ENCODE data around the gene SIPA1L3.

DNA sequence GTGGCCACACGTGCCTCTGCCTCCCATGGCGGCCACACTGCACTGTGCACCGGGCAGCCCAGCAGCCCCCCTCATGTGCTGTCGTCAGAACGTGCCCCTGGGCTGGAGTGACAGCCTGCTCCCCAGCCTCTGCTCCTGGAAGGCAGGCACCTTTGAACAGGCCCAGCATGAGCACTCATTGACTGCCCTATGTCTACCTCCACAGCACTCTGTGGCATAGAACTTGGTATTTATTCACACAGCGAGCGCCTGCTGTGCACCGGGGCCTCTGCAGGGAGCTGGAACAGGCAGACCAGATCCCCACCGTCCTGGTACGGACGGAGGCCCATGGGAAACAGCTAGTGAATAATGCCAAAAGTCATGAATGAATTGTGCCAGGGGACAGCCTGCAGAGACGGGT lies 263.3 kb downstream of the SIPA1L3 start:
- no peak for TF ChIP-seq EZH2 (optimal IDR thresholded peaks at IDR 0.05; ENCODE audit: low read depth, low read length)
- no peak for TF ChIP-seq CTCF (IDR thresholded peaks at IDR 0.05; ENCODE audit: low read length)
- TF ChIP-seq EZH2phosphoT487 (IDR thresholded peaks at IDR 0.05; ENCODE audit: low read length), result no peak
